ENCODE results near the gene OCIAD2. TPM values are rescaled to one million over a fixed set of nuclear protein-coding genes. Genes with fewer than 3 reads are reported as not detected.

Gene OCIAD2
- total and polyA plus RNA-seq, 2 of the 8 experiments (the other 6 are each of a cell fraction or from before 2014, with no cell fraction given): 105 to 122 TPM

DNA sequence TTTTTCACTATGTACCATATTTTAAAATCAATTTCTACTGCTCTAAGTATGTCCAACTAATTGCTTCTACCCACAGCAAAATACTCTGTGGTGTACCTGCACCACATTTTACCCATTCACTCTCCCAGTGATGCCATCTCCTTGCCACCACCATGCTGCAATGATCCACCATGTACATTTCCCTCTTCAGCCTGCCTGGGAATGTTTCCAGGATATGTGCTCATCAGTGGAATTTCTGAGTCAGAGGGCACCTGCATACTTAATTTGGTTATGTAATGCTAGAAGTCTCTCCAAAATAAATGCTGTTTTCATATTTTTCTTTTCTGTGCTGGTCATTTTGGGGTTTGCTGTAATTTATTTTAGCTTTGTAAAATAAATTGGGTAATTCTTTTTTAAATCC is 33.2 kb upstream of the OCIAD2 start (continued):
- TF ChIP-seq NANOG (IDR thresholded peaks at IDR 0.05; ENCODE audit: insufficient read depth, low read depth, low read length, poor library complexity, severe bottlenecking) (no peak), GTF2F1 (IDR thresholded peaks at IDR 0.05; ENCODE audit: borderline replicate concordance, low read depth, low read length) (no peak), SRF (IDR thresholded peaks at IDR 0.05; ENCODE audit: low read depth, low read length) (no peak), POLR2AphosphoS5 (IDR thresholded peaks at IDR 0.05; ENCODE audit: low read depth, low read length) (no peak), POLR2A (IDR thresholded peaks at IDR 0.05; ENCODE audit: control extremely low read depth in 1 of 2, low read depth in 2 of 2, low read length in 2 of 2) (no peak), TEAD4 (IDR thresholded peaks at IDR 0.05; ENCODE audit: low read depth, low read length) (no peak)
